SH-SY5Y (cell line): Measurements from ENCODE around the gene KLHL20.

ENCODE experiments used
- GATA2 ChIP-seq: IDR thresholded peaks from 2 replicates; pipeline ENCODE4 v1.6.1; 2011; ENCODE audit warnings: mild to moderate bottlenecking, low read depth, low read length
- GATA3 ChIP-seq: IDR thresholded peaks from 2 replicates; pipeline ENCODE4 v1.6.1; 2011; ENCODE audit warnings: low read depth, mild to moderate bottlenecking, low read length, moderate library complexity

GRCh38 chr1:173717238-173717637 lies 2.5 kb downstream of the KLHL20 start:
- no peak for TF ChIP-seq GATA3
- TF ChIP-seq GATA2 = no peak
